GM19193 (cell line): ENCODE results near the gene KLHDC10.
A peak's percentile ranks its signal among the peaks of the same experiment; 100 is the strongest.

ENCODE experiments used
- POLR2A ChIP-seq: IDR thresholded peaks from 4 replicates; pipeline ENCODE4 v1.6.1; 2011; ENCODE audit not compliant: insufficient read depth, insufficient read length; ENCODE audit errors: extremely low read depth

KLHDC10 gene

GRCh38 chr7:130069978-130070860, at the start of gene KLHDC10:
KLHDC10 (plus strand) TSS chr7:130070534; CDS start chr7:130070644, 110 bp downstream.
- peak; percentile 63 for TF ChIP-seq POLR2A

- no peak for TF ChIP-seq POLR2A
Observed at GRCh38 chr7:130021105-130021834, 49.1 kb upstream of the KLHDC10 start.

DNA sequence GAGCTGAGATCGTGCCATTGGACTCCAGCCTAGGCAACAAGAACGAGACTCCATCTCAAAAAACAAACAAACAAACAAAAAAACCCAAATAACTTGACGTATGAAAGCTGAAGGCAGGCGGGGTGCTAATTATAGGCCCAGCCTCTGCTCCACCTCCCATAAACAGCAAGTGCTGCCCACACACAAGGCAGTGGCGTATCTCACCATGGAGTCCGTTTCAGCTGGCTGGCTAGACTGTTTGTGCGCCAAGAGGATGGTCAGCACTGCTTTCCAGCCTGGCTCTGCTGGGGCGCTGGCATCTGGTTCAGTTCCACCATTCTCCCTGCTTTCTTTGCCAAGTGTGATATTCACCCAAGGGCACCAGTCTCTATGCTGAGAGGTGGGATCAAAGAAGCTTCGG, 48.2 kb upstream of the KLHDC10 start:
- no peak for TF ChIP-seq POLR2A

GRCh38 chr7:130022623-130023175, 47.6 kb upstream of the KLHDC10 start:
- TF ChIP-seq POLR2A = no peak

DNA sequence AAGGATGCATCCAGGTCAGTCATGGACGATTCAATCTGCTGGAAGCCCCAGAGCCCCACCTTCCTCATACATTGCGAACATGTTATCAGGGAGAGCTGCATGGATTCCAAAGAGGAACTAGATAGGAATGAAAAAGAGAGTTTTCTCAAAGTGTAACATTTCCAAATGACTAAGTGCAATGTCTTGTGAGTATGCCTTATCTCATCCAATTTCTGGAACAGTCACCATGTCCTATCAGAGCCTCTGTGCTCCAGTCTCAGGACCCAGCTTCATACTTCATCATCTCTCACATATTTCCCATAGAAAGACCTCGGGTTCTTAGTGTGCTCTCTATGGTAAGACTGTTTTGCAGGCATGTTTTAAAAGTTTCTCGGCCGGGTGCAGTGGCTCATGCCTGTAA, 45.9 kb upstream of the KLHDC10 start:
- no peak for TF ChIP-seq POLR2A

DNA sequence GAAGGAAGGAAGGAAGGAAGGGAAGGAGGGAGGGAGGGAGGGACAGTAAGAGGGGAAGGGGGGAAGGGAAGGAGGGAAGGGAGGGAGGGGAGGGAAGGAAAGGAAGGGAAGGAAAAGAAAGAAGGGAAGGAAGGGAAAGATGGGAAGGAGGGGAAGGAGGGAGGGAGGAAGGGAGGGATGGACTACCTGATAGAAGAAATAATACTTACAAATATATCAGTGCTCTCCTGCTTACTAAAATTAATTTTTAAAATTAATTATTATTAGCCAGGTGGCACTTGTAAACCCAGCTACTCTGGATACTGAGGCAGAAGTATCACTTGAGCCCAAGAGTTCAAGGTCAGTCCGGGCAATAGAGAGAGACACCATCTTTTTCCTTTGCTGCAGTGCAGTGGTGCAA, 37.6 kb upstream of the KLHDC10 start:
- TF ChIP-seq POLR2A = no peak

GRCh38 chr7:130037703-130038102, 32.6 kb upstream of the KLHDC10 start:
- TF ChIP-seq POLR2A = no peak

GRCh38 chr7:130040576-130040975, 29.8 kb upstream of the KLHDC10 start:
- no peak for TF ChIP-seq POLR2A

GRCh38 chr7:130047831-130048230, 22.5 kb upstream of the KLHDC10 start:
- no peak for TF ChIP-seq POLR2A

DNA sequence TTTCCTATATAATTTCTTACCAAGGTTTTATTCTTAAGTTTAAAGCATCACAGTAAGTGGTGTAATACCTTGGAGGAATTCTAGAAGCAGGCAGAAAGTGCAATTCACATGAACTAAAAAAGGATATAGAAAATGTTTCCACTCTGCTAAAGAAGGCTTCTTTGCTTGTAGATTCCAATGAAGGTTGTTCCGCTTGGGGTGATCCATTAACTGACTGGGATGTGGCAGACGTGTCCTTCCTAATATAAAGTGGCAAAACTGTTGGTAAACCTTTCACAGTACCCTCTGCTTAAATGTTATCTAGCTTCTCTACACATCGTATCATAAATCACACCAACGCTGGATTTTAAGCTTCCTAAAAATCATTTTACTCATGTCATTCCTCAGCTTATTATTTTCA, 21.4 kb upstream of the KLHDC10 start:
- no peak for TF ChIP-seq POLR2A

DNA sequence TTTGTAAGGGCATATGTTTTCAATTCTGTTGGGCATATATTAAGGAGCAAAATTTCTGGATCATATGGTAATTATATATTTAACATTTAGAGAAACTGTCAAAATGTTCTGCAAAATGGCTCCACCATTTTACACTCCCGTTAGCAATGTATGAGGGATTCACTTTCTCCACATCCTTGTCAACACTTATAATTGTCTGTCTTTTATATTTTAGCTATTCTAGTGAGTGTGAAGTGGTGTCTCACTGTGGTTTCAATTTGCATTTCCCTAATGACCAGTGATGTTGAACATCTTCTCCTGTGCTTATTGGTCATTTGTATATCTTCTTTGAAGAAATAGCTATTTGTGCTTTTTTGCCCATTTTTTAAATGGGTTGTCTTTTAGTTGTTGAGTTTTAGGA, 8.1 kb upstream of the KLHDC10 start:
- TF ChIP-seq POLR2A = no peak

DNA sequence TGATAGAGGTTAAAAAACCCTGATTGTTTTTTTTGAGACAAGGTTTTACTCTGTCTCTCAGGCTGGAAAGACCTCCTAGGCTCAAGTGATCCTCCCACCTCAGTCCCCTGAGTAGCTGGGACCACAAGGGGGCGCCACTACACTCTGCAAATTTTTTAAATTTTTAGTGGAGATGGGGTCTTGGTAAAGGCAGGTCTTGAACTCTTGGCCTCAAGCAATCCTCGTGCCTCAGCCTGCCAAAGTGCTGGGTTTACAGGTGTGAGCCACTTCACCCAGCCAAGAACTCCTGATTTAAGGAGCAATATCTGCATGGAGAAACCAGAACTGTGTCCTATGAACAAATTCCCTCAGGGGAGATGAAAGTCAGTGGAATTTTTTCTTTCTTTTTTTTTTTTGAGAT, 7.3 kb upstream of the KLHDC10 start:
- no peak for TF ChIP-seq POLR2A

DNA sequence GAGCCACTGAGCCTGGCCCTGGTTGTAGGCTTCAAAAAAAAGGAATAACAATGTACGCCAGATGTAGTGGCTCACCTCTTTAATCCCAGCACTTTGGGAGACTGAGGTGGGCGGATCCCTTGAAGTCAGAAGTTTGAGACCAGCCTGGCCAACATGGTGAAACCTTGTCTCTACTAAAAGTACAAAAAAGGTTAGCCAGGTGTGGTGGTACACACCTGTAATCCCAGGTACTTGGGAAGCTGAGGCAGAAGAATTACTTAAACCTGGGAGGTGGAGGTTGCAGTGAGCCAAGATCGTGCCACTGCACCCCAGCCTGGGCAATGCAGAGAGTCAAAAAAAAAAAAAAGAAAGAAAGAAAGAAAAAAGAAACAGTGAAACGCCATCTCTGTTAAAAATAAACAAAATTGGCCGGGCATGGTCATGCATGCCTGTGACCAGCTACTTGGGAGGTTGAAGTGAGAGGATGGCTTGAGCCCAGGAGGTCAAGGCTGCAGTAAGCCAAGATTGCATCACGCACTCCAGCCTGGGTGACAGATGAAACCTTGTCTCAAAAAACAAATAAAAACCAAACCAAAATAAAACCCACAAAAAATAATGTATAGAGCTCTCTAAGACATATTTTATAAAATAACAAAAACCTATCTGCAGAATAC, 4.7 kb upstream of the KLHDC10 start:
- TF ChIP-seq POLR2A = no peak

DNA sequence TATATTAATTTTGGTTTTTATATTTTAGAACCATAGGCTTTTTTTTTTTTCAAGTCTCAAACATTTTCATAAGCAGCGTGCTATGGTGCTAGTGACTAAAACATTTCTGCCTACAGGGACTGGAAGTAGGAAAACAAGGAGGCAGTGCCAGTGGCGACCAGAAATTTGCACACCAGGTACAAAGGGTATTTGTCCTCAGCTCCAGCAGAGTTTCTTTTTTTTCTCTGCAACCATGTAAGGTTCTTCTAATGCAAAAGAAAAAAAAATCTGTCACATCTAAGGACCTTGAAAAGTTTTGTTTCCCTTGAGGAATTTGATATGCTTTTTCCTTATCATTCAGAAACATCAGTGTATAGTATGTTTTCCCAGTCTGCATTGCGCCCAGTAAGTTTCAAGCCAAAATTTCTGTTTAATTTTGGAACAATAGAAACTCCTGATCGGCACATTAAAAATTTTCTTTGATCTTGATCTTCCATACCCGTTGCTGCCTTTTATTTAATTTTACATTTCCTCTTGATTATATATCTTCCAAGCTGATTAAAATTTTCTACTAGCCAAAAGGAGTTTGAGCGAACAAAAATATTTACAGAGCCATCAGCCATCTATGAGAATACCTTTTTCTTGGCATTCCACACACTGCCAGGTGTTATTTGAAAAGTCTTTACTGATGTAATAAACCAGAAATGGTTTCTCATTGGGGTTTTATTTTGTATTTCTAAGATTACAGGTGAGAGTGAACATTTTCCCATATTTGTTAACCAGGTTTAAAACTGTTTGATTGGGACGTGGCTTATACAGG, 956 bp upstream of the KLHDC10 start:
- no peak for TF ChIP-seq POLR2A
